CD1c-positive myeloid dendritic cell (primary cell): ENCODE results near the gene PELI3.

Experiments
- DNase-seq: peaks from one replicate; pipeline ENCODE4 v3.0.0-alpha.2; 2016; ENCODE audit errors: extremely low spot score

Gene PELI3

DNA sequence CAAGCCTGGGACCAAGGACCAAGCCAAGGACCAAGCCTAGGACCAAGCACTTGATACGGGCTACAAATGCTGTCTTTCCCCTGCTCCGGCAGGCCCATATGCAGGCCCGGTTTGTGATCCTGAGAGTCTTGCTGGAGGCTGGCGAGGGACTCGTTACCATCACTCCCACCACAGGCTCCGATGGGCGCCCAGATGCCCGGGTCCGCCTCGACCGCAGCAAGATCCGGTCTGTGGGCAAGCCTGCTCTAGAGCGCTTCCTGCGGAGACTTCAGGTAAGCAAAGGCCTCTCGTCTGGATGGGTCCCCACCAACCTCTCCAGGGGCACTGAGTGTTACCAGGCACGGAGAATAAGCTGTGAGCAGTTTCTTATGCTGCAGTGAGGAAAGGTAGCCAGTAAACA is 30.5 kb downstream of the PELI3 start:
- DNase-seq = no peak

DNA sequence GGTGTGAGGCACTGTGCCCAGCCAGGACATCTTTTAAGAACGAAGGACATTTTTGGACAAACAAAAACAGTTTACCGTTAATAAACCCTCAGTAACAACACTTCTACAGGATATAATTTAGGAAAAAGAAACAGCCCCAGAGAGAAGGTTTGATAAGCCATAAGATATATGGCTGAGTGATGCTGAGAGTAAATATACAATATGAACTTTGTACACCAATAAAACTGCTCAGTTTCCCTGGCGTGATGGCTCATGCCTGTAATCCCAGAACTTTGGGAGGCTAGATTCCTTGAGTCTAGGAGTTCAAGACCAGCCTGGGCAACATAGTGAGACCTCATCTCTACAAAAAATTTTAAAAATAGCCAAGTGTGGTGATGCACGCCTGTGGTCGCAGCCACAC is 31.8 kb downstream of the PELI3 start:
- DNase-seq = no peak

DNA sequence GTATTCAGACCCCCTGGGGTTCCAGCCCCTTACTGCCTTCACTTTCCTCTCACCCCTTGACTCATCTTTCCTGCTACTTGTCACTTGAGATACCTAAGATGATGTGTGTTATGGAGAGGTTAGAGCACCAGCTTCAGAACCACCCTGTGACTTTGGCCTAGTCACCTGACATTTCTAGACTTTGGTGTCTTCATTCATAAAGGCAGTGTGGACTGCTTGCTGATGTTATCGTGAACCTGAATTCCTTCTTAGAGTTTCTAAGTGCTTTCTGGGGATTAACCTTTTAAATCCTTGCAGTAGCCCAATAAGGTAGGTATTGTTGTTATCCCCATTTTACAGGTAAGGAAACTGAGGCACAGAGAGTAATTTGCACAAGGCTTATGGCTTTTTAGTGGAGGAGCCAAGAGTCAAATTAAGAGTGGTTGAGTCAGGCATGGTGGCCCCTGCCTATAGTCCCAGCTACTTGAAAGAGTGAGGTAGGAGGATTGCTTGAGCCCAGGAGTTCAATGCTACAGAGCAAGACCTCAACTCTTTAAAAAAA is 38.6 kb downstream of the PELI3 start:
- DNase-seq = no peak

DNA sequence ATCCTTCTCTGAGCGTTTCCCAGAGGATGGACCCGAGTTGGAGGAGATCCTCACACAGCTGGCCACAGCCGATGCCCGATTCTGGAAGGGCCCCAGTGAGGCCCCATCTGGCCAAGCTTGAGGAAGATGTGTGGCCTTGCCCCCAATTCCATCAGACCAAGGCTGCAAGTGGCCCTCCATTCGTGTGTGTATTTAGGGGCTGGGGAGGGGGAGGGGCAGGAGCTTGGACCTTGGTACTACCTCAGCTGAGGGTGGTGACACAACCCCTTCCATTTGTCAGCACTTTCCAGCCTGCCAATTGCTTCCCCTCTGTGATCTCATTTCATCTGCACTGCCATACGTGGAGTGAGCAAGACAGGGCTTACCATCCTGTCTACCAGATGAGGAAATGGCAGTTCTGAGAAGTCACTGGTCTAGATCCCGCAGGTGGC is 42.4 kb downstream of the PELI3 start:
- peak; percentile 5 for DNase-seq

DNA sequence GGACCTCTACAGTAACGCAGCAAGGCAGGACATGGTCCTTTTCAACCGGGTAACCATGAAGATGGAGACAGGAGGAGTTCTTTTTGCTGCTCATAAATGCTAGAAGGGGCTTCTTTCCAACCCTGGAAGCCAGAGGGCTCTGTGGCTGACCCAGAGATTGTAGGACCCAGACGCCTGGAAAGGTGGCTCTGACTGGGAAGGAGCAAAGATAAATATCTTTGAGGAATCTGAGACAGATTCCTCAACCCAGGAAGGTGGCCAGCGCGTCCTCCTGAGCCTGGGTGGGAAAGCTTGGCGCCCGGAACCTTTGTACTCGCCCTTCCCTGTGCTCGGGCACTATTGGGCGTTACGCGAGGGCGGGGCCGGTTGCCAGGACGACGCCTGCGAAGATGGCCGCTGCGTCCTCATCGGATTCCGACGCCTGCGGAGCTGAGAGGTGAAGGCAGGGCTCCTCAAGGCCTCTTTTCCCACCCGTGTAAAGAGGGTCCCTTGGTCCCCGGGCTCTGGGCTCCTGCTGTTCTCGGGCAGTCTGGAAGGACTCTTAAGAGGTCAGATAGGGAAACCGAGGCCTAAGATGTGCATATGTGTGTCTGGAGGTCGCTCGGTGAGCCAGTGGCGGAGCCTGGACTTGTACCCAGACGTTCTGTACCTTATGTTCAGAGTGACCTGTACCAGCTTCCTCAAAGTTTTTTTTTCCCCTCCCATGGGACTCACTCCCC is 43.7 kb downstream of the PELI3 start, which contains the start of gene BBS1:
Gene BBS1, plus strand, starts transcription at position 365 of the 719 bp plus-strand sequence. Its CDS starts 25 bp downstream, at position 390.
- DNase-seq = peak; percentile 85

DNA sequence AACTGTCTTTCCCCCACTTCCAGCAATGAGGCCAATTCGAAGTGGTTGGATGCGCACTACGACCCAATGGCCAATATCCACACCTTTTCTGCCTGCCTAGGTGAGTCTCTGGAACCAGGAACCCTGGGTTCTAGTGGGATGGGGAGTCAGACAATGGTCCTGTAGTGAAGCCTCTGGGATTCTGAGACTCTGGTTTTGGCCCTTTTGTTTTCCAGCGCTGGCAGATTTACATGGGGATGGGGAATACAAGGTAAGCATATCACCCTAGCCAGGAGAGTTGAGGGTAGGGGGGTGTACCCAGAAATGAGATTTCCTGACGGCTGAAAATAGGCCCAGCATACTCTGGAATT is 44.3 kb downstream of the PELI3 start:
- DNase-seq = no peak

DNA sequence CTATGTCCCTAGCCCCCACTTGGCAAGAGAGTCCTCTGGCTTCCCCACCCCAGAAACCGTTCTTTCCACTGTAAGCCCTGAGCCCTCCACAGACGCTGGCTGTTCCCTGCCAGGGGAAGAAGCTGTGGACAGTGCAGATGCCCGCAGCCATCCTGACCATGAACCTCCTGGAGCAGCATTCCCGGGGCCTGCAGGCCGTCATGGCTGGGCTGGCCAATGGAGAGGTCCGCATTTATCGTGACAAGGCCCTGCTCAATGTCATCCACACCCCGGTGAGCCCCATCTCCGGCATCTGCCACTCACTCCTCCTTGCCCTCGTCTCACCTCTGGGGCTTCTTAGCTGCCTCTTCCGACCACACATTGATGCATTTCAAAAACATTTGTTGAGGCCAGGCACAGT is 56.9 kb downstream of the PELI3 start:
- DNase-seq = no peak

DNA sequence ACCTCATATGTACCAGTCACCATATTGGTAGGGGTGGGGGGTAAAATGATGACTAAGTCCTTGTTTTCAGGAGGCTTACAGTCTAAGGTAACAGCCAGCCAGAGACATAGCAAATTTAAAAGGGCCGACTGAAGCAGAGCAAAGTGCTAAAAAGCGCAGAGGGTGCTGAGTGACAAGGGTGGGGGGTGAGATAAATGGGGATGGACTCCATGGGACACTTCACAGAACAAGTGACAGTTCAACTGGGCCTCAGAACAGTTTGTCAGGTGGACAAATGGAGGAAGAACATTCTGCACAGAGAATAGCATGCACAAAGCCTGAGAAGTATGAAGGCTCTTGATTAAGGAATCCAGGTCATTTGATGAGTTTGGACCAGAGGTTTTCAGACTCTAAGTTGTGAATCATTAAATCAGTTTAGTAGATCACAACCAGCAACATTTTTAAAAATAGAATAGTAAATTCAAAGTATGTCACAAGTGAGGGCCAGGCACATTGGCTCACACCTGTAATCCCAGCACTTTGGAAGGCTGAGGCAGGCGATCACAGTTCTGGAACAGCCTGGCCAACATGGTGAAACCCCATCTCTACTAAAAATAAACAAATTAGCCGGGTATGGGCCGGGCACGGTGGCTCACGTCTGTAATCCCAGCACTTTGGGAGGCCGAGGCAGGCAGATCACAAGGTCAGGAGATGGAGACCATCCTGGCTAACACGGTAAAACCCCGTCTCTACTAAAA is 57.8 kb downstream of the PELI3 start:
- no peak for DNase-seq
